SW 1271 (cell line): ENCODE data around the gene MRLN.

Experiments used
- DNase-seq, 2 experiments: peaks; one replicate each; lab custom pipeline; 2025; lab: John Stamatoyannopoulos, UW

Gene MRLN

GRCh38 chr10:59705931-59706330 lies 47.3 kb downstream of the MRLN start:
- no peak for DNase-seq

- DNase-seq = no peak
Observed at GRCh38 chr10:59704630-59705029, 48.6 kb downstream of the MRLN start.

- no peak for DNase-seq
Observed at GRCh38 chr10:59702347-59702746, 50.9 kb downstream of the MRLN start.

- DNase-seq = no peak
Observed at GRCh38 chr10:59700709-59701108, 52.5 kb downstream of the MRLN start.

GRCh38 chr10:59698326-59698725 lies 54.9 kb downstream of the MRLN start:
- DNase-seq = no peak

- DNase-seq = no peak
Observed at GRCh38 chr10:59695637-59696036, 57.6 kb downstream of the MRLN start.

GRCh38 chr10:59694936-59695335 lies 58.3 kb downstream of the MRLN start:
- DNase-seq = no peak

GRCh38 chr10:59692113-59692512 lies 61.1 kb downstream of the MRLN start:
- DNase-seq = no peak

- DNase-seq = no peak
Observed at GRCh38 chr10:59688921-59689351, 64.3 kb downstream of the MRLN start.

GRCh38 chr10:59687657-59688056 lies 65.6 kb downstream of the MRLN start:
- DNase-seq = no peak
